K562 (cell line): ENCODE data around the gene SLC2A9. TPM values are rescaled to one million over a fixed set of nuclear protein-coding genes. Genes with fewer than 3 reads are reported as not detected.
A peak's percentile ranks its signal among the peaks of the same experiment; 100 is the strongest.

Source experiments
- BDP1 ChIP-seq: IDR thresholded peaks from 3 replicates; pipeline ENCODE4 v1.6.1; 2011; ENCODE audit not compliant: insufficient read length, insufficient read depth
- CHCHD3 ChIP-seq: fragments of 250-450 bp; sonication (Bioruptor Pico); IDR thresholded peaks from 2 replicates; pipeline ENCODE4 v2.1.2; 2022; ENCODE audit warnings: mild to moderate bottlenecking
- MGA ChIP-seq: fragments of 450-650 bp; IDR thresholded peaks from 2 replicates; pipeline ENCODE4 v1.6.1; 2016; ENCODE audit warnings: mild to moderate bottlenecking, moderate library complexity
- NFIC ChIP-seq: fragments of 450-650 bp; IDR thresholded peaks from 2 replicates; pipeline ENCODE4 v1.6.1; 2017; ENCODE audit warnings: mild to moderate bottlenecking, inconsistent platforms
- POLR2G ChIP-seq: fragments of 200-400 bp; formaldehyde crosslinking; IDR thresholded peaks from 2 replicates; pipeline ENCODE4 v1.6.1; 2017; ENCODE audit warnings: low read depth, mild to moderate bottlenecking, antibody characterized with exemption, low read length, moderate library complexity
- RBM17 ChIP-seq: fragments of 200-400 bp; formaldehyde crosslinking; IDR thresholded peaks from 2 replicates; pipeline ENCODE4 v1.6.1; 2017; ENCODE audit warnings: low read depth, mild to moderate bottlenecking, low read length, borderline replicate concordance
- SRSF1 ChIP-seq: fragments of 200-400 bp; formaldehyde crosslinking; IDR thresholded peaks from 2 replicates; pipeline ENCODE4 v1.6.1; 2017; ENCODE audit warnings: mild to moderate bottlenecking, low read depth, low read length, moderate library complexity
- STAT6 ChIP-seq: sonication (generic); formaldehyde crosslinking; IDR thresholded peaks from 2 replicates; pipeline ENCODE4 v1.8.1; 2023; ENCODE audit warnings: mild to moderate bottlenecking, missing genetic modification reagents
- TRIM24 ChIP-seq, 2 experiments: fragments of 450-650 bp; IDR thresholded peaks; 2 replicates each; pipeline ENCODE4 v1.6.1; 2016
- ZNF395 ChIP-seq: fragments of 200-800 bp; sonication (Bioruptor generic); IDR thresholded peaks from 2 replicates; pipeline ENCODE4 v1.6.1; 2017; ENCODE audit warnings: missing genetic modification characterization, missing compliant biosample characterization
- ZNF717 ChIP-seq: fragments of 250-450 bp; sonication (Bioruptor Pico); IDR thresholded peaks from 2 replicates; pipeline ENCODE4 v1.5.0; 2021
- polyA plus RNA-seq, 8 experiments: library from polyadenylated mRNA; depleted of rRNA in 4 of 8; stranded (reverse) in 5 of 8; unstranded in 3 of 8; fragments of >200 nt; fragmentation: Nextera tagmentation in 2 of 8; fragmentation: Illumina TruSeq in 1 of 8; extraction: Ambion mirVana in 2 of 8; extraction: Trizol in 1 of 8; gene quantifications; 2 replicates each; pipeline versions ENCODE4 v1.2.1 to v1.2.3, GENCODE V29; 2011 to 2014; ENCODE audit warnings: inconsistent platforms in 1 of 8, missing spikeins in 1 of 8
- total RNA-seq, 7 experiments: library from RNA; depleted of rRNA in 6 of 7; stranded (reverse); fragments of >200 nt in 6 of 7; fragmentation: Illumina TruSeq in 2 of 7; extraction: Trizol in 2 of 7; gene quantifications; 2 replicates each; pipeline versions ENCODE4 v1.2.1 to v1.2.3, GENCODE V29; 2011 to 2021; ENCODE audit warnings: low replicate concordance in 1 of 7

The SLC2A9 gene
- total and polyA plus RNA-seq, 9 of the 15 experiments (the other 6 are each of a cell fraction or from before 2014, with no cell fraction given): 0.15 to 1.9 (median 0.76) TPM

- TF ChIP-seq MGA: peak; percentile 25; the same call in 1 of the 2 replicates
- TF ChIP-seq SRSF1: no peak
- peak; percentile 98 for TF ChIP-seq TRIM24 (IDR thresholded peaks at IDR 0.05)
- no peak for TF ChIP-seq CHCHD3 (CRISPR knock-in tag)
- TF ChIP-seq NFIC: no peak
- TF ChIP-seq ZNF717 (CRISPR knock-in tag): no peak
- no peak for TF ChIP-seq POLR2G
- TF ChIP-seq BDP1: no peak
- no peak for TF ChIP-seq RBM17
- TF ChIP-seq STAT6 (CRISPR knock-in tag): no peak
- no peak for TF ChIP-seq ZNF395
Observed at GRCh38 chr4:9847968-9848748, 173.1 kb downstream of the SLC2A9 start (continued).
